VCaP (cell line): ENCODE results near the gene AP1S2.
"Not testable (repeated sequence)": the region's sequence is repeated elsewhere in the genome, so short reads cannot be mapped to it uniquely, and the experiment has no call there.

Experiments used
- H3K27ac ChIP-seq: fragments of 450-650 bp; 2 replicates; pipeline ENCODE4 v1.5.1; 2017
- TF ChIP-seq, protein P1 (sequence below): fragments of 450-650 bp; conservative IDR thresholded peaks from 2 replicates; pipeline ENCODE4 v1.5.1; 2017; ENCODE audit warnings: mild to moderate bottlenecking, moderate library complexity

AP1S2 gene

DNA sequence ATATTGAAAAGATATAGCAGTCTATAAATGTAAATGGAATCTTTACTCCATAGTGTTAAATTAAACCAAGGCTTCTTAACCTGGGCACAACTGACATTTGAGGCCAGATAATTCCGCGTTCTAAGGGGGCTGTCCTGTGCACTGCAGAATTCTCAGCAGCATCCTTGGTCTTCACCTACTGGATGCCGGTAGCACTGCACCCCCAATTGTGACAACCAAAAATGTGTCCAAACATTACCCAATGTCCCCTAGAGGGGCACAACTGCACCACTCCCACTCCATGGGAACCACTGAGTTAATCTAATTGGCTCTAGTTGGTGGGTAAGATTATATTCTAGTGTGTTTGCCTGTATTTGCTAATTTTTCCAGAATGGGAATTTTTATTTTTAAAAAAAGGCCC, 16.6 kb downstream of the AP1S2 start:
- H3K27ac ChIP-seq, result no peak overlapping the region
- TF ChIP-seq, protein P1, sequence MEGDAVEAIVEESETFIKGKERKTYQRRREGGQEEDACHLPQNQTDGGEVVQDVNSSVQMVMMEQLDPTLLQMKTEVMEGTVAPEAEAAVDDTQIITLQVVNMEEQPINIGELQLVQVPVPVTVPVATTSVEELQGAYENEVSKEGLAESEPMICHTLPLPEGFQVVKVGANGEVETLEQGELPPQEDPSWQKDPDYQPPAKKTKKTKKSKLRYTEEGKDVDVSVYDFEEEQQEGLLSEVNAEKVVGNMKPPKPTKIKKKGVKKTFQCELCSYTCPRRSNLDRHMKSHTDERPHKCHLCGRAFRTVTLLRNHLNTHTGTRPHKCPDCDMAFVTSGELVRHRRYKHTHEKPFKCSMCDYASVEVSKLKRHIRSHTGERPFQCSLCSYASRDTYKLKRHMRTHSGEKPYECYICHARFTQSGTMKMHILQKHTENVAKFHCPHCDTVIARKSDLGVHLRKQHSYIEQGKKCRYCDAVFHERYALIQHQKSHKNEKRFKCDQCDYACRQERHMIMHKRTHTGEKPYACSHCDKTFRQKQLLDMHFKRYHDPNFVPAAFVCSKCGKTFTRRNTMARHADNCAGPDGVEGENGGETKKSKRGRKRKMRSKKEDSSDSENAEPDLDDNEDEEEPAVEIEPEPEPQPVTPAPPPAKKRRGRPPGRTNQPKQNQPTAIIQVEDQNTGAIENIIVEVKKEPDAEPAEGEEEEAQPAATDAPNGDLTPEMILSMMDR, result 0 out of 2 replicates have a peak, but pooled peaks have one; percentile 16

DNA sequence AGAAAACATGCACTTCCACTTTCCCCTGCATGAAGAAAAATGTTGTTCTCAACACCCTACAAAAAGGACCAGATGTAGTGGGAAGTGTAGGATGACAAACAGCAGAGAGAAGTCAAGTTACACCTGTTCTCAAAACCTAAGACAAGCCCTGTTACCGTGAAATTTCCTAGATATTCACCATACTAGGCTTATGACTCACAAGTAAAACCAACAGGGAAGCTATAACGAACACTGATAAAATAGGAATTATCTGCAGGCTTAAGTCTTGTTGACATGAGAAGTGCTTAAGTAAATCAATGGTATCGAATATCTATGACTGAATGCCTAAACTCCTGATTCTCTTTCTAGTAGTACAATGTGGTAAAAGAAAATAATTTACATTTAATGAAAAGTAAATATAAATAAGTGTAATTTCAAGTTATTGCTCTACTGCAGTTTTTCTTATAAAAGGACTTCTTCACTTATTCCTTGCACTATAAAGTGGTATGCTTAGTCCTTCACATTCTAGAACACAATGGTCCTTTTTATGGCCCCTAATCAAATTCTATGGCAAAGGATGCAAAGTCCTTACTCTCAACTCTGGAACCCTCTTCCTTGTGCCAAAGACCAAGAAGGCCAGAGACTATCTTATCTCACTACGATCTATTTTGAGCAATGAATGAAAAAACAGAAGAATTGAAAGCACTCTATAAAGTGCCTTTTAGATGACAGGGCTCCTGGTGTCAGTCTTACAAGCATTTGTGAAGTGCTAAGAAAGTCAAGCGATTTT, 19.6 kb downstream of the AP1S2 start:
- TF ChIP-seq, protein P1, result no peak
- no peak overlapping the region for H3K27ac ChIP-seq

DNA sequence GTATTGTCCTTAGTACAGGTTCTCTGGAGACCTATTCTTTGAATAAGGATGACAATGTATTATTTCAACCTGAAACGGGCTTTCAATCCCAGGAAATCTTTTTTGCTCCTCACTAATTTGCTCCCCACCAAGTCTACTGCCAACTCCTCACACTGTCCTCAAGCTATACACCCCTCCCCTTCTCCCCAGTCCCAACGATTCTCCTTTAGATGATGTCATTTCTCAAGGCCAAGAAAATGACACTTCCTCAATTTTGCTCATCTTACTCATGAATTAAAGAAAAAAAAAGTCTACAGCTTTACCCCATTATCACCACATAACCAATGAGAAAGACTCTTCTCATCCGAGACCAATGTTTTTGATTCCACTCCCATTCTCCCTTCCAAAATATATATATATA, 20.6 kb downstream of the AP1S2 start:
- no peak overlapping the region for H3K27ac ChIP-seq
- TF ChIP-seq, protein P1, result no peak

DNA sequence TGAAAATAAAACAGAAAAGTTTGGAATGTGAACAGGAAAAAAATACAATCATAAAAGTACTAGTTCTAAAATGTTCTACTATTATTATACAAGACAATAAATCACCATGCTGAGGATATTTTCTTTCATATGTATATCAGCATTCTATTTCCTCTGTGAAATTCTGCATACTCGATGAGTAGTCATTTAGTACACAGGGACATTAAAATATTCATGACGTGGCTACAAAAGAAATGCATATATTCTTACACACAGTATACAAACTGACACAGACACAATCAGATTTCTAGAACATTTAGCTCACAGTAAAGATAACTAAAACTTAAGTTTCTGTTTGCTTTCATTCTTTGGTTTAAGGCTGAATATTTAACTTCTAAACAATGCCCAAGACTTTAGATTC, 23.3 kb downstream of the AP1S2 start:
- H3K27ac ChIP-seq, result not testable (repeated sequence)

DNA sequence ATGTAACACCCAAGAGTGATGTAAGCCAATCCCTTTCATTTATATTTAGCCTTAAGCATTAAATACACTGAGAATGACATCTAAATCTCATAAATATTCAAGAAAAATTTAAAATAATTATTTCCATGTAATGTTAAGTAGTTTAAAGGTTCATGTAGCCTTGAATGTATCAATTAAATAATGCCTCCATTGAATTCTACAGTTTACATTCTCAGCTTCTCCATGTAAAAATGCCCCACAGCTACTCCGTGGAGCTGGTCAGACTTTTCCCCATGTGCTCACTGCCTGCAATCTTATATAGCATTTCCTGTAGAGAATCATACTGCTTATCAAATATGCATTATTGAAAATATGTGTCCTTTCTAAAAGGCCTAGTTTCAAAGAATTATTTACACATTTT, 25.4 kb downstream of the AP1S2 start:
- TF ChIP-seq, protein P1, result no peak
- no peak overlapping the region for H3K27ac ChIP-seq

DNA sequence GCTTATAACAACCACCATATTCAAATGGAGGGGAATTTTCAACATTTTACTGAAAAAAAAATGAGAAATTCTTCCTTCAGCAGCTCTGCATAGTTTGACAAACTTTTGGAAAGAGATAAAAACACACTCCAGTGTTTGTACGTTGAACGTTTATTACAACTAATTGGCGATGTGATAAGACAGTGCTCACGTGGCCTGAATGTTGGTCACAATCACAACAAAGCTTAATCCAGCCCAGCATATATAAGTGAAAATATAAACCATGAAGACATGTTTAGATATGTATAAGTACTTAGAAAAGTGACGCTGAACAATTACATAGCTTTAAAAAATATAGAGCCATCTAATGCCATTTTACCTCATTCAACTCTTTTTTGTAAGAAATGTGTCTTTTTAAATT, 28.7 kb downstream of the AP1S2 start:
- H3K27ac ChIP-seq, result no peak overlapping the region
- TF ChIP-seq, protein P1, result no peak

DNA sequence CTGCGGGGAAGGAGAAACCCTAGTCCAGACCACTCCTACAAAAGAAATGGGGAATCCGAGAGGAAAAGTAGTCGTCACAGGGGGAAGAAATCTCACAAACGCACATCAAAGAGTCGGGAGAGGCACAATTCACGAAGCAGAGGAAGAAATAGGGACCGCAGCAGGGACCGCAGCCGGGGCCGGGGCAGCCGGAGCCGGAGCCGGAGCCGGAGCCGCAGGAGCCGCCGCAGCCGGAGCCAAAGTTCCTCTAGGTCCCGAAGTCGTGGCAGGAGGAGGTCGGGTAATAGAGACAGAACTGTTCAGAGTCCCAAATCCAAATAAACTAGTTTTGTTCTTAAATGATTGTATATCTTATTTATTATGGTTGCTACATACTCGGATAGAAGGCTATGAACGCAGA, 31.7 kb downstream of the AP1S2 start:
- TF ChIP-seq, protein P1, result no peak
- 0 out of 2 replicates have a peak overlapping the region, but pooled peaks have one; percentile 19 for H3K27ac ChIP-seq
